D721Med (cell line): ENCODE results near the gene CNGA2.

Experiments
- DNase-seq: peaks from one replicate; pipeline ENCODE4 v3.0.0; 2011; ENCODE audit warnings: low spot score; ENCODE audit not compliant: insufficient read length
- FAIRE-seq: peaks from 2 replicates; lab custom pipeline; 2011; peaks lifted over from hg19 to GRCh38; lab: Jason Lieb, UNC
- TF ChIP-seq, protein P1 (sequence below): IDR thresholded peaks from 2 replicates; pipeline ENCODE4 v1.5.1; 2012; ENCODE audit warnings: mild to moderate bottlenecking, control low read depth; ENCODE audit not compliant: insufficient read depth; ENCODE audit errors: missing control alignments

CNGA2 gene

GRCh38 chrX:151711154-151711553, 23.4 kb upstream of the CNGA2 start:
- TF ChIP-seq, protein P1, sequence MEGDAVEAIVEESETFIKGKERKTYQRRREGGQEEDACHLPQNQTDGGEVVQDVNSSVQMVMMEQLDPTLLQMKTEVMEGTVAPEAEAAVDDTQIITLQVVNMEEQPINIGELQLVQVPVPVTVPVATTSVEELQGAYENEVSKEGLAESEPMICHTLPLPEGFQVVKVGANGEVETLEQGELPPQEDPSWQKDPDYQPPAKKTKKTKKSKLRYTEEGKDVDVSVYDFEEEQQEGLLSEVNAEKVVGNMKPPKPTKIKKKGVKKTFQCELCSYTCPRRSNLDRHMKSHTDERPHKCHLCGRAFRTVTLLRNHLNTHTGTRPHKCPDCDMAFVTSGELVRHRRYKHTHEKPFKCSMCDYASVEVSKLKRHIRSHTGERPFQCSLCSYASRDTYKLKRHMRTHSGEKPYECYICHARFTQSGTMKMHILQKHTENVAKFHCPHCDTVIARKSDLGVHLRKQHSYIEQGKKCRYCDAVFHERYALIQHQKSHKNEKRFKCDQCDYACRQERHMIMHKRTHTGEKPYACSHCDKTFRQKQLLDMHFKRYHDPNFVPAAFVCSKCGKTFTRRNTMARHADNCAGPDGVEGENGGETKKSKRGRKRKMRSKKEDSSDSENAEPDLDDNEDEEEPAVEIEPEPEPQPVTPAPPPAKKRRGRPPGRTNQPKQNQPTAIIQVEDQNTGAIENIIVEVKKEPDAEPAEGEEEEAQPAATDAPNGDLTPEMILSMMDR: no peak
- FAIRE-seq (no peak), DNase-seq (no peak)

- TF ChIP-seq, protein P1: no peak
- no peak for DNase-seq
- FAIRE-seq: no peak
These were observed 22.8 kb upstream of the CNGA2 start for GRCh38 chrX:151711787-151712186.

DNA sequence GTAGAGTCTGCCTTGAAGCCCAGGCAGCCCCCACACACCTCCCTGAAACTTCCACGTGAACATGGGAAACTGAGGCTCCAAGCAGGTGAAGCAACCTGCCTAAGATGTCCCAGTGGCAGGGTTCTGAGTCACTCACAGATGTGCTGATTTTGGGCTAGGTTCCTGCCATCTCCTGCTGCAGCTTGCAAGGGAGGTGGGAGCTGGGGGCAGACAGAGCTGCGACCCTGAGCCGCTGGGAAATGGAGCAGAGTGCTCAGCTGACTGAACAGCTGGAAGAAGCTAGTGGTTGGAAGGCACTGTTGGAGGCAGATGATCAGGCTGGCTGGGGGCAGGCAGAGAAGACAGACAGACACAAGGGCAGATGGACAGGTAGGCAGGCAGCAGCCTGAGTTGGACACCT, 22.3 kb upstream of the CNGA2 start:
- no peak for FAIRE-seq
- no peak for DNase-seq
- TF ChIP-seq, protein P1: no peak

- FAIRE-seq: no peak
- TF ChIP-seq, protein P1: peak; percentile 26
- no peak for DNase-seq
These were observed 20.7 kb upstream of the CNGA2 start for GRCh38 chrX:151713849-151714248.

DNA sequence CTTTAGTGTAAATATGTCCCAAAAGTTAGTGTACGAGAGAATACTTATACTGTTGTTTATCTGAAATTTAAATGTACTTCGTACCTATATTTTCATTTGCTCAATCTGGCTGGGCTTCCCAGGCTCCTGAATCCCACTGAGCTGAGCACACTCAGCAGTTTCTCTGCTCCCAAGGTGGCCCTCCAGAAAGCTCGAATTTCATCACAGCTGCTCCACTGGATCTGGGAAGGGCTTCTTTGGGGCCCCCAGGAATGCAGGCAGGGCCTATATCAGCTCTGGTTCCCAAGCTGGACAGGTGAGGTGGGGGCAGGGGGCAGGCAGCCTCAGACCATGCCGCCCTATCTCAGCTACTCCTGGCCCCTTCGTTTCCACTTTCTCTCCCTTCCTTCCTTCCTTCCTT, 20.2 kb upstream of the CNGA2 start:
- TF ChIP-seq, protein P1: no peak
- DNase-seq (no peak), FAIRE-seq (no peak)

GRCh38 chrX:151715752-151716151, 18.8 kb upstream of the CNGA2 start, which contains the start of gene FATE1:
FATE1 (plus strand) TSS chrX:151716035; CDS start chrX:151716120, 85 bp downstream.
- FAIRE-seq (no peak), DNase-seq (no peak)

DNA sequence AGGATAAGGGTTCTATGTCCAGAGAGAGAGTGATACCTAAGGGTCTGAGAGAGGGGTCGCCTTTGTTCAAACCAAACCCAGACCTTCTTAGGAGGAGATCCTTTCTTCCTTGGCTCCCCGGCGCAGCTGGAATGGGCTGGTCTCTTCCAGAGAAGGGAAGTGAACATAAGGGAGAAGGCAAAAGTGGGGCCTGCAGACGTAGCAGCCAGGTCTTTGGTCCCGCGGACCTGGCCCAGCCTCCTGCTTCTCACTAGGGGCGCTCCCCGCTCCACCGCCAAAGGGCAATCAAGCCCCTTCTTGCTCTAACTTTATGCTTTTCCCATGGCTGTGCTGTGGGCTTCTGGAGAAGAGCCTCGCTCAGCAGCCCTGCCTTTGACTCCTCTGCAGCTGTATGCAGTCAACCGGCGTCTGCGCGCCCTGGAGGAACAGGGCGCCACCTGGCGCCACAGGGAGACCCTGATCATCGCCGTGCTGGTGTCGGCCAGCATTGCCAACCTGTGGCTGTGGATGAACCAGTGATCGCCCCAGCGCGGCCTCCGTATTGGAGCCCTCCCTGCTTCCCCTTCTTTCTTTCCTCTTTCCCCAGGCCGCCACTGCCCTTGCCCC, 12.2 kb upstream of the CNGA2 start:
- TF ChIP-seq, protein P1: no peak
- DNase-seq: no peak

More at GRCh38 chrX:151715752-151716151, 18.8 kb upstream of the CNGA2 start, which contains the start of gene FATE1:
- TF ChIP-seq, protein P1: no peak

More for the DNA sequence above, 12.2 kb upstream of the CNGA2 start:
- no peak for FAIRE-seq
